Measurements from ENCODE around the gene ZNF451.

- TF ChIP-seq POLR2AphosphoS5 (IDR thresholded peaks at IDR 0.05; ENCODE audit: borderline replicate concordance, low read depth, low read length) (no peak), EZH2 (IDR thresholded peaks at IDR 0.05) (no peak), FOXP2 (optimal IDR thresholded peaks at IDR 0.05; ENCODE audit: control extremely low read depth, extremely low read length, insufficient read depth) (no peak)
Measured at GRCh38 chr6:57104336-57104735, 14.3 kb downstream of the ZNF451 start.
